Stimulated activated CD8-positive, alpha-beta memory T cell treated with anti-CD3 and anti-CD28 coated beads, Interleukin-7, amount 100 ng/mL, for 1 hour (primary cell): ENCODE measurements around the gene SOBP.
"Not testable (repeated sequence)": the region's sequence is repeated elsewhere in the genome, so short reads cannot be mapped to it uniquely, and the experiment has no call there.

Experiments
- DNase-seq, 2 donors: peaks; one replicate each; pipeline ENCODE4 v3.0.0-alpha.2; 2020; ENCODE audit warnings: low read depth in 2 of 2

Gene SOBP, protein sequence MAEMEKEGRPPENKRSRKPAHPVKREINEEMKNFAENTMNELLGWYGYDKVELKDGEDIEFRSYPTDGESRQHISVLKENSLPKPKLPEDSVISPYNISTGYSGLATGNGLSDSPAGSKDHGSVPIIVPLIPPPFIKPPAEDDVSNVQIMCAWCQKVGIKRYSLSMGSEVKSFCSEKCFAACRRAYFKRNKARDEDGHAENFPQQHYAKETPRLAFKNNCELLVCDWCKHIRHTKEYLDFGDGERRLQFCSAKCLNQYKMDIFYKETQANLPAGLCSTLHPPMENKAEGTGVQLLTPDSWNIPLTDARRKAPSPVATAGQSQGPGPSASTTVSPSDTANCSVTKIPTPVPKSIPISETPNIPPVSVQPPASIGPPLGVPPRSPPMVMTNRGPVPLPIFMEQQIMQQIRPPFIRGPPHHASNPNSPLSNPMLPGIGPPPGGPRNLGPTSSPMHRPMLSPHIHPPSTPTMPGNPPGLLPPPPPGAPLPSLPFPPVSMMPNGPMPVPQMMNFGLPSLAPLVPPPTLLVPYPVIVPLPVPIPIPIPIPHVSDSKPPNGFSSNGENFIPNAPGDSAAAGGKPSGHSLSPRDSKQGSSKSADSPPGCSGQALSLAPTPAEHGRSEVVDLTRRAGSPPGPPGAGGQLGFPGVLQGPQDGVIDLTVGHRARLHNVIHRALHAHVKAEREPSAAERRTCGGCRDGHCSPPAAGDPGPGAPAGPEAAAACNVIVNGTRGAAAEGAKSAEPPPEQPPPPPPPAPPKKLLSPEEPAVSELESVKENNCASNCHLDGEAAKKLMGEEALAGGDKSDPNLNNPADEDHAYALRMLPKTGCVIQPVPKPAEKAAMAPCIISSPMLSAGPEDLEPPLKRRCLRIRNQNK

DNA sequence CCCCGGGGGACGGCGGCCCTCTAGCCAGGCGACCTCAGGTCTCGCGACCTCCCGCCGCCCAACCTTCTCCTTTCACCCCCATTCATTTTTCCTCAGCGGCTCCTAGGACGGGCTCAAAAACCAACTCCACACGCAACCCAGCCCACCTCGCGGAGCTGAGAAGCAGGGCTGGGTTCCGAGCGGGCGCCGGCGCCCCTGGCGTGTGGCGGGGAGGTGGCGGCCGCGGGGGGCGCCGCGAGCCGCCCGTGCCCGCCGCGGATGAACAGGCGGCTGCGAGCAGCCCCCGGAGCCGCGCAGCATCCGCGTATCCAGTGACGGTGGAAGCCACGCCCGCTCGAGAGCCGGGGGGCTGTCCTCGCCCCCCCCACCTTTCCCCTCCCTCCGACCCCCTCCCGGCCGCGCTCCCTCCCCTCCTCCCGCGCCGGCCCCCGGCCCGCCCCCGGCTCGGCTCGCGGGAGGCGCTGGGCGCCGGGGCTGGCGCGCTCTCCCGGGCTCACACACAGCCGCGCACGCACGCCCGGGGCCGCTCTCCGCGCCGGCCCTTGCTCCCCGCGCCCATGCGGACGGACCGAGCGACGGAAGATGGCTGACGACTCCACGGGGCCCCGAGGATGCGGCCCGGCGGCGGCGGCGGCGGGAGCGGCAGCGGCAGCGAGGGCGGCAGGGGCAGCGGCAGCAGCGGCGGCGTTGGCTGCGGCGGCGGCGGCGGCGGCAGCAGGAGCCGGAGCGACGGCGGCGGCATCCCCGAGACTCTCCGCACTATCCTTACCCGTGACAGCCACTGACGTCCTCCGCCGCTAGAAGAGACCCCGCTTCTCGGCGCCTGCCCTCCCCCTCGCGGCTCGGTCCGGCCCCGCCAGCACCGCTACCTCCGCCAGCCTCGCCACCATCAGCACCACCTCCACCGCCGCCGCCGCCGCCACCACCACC, at the start of gene SOBP:
Gene SOBP (plus strand): TSS at position 482 of the 930 bp plus-strand sequence. CDS start 500 bp downstream, outside the sequence.
- no peak for DNase-seq

DNA sequence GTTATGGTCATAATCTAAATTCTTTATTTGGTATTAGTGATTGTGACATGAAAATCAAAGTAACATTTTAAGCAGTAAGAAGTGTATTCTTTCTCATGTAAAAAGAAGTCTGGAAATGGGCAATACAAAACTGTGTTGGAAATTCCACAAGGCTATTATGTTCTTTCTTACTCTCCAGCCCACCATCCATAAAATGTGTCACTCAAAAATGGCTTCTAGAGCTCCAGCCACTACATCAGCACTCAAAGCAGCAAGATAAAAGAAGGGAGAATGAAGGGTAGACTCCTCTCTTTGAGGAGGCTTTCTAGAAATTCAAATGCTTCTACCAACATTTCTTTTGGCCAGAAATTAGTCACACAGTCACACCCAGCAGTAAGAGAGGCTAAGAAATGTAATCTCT, 49.0 kb upstream of the SOBP start:
- DNase-seq = no peak

DNA sequence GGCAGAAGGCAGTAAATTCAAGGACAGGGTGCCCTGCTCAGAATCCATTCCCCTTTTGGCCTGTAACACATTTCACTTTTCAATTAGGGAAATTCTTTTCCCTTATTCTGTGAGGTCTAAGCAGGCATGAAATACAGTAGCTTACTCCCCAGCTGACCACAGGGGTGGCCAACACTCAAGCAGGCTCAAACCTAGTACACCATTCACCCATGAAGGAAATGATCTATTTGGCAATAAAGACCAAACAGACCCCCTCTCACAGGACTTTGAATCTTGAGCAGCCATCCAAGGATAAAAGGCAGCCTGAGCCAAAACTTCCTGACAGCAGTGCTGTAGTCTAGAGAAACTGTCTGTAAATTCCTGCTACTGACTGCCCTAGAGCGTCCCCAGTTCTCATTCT, 48.2 kb upstream of the SOBP start:
- no peak for DNase-seq

DNA sequence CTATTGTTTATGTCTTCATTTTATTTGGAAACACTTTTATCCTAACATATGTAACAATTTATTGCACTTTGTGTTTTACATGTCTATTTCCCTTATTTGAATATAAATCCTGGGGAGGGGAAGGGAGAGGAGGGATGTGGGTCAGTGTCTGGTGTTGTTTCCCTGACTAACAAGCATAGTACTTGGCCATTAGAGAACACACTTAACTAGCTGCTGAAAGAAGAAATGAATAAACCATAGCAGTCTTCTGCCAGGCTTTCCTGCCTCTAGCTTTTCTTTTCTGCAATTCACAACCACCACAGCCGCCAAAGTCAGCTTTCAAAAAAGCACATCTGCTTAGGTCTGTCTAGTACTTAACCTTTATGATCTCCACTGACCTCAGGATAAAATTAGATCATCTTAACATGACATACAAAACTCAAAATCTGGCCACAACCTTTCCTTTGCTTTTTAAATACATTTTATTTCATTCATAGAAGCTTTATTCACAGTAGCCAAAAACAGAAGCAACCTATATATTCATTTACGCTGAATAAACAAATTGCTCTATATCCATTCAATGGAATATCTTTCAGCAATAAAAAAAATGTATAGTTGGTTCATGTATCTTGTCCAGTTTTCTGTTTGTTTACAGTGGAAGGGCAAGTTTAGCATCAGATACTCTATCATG, 46.8 kb upstream of the SOBP start:
- DNase-seq = no peak

DNA sequence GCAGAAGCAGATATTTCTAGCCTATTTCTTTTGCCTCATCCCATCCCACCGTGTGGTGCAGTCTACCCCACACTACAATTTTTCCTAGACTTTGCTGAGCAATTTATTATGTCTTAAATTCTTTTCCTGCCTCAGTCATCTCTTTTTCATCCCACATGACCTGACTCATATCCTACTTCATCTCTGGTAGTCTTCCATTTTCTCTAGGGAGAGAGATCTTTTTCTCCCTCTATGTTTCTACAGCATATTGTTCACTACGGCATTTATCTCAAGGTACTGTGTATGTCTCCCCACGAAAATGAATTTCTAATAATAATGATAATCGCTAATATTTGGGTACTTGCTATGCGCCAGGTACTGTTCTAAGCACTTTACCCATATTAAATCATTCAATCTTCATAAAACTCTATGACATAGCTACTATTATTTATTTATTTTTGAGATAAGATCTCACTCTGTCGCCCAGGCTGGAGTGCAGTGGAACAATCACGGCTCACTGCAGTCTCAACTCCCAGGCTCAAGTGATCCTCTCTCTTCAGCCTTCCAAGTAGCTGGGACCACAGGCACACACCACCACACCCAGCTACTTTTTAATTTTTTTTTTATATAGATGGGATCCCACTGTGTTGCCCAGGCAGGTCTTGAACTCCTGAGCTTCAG, 46.2 kb upstream of the SOBP start:
- DNase-seq = no peak

DNA sequence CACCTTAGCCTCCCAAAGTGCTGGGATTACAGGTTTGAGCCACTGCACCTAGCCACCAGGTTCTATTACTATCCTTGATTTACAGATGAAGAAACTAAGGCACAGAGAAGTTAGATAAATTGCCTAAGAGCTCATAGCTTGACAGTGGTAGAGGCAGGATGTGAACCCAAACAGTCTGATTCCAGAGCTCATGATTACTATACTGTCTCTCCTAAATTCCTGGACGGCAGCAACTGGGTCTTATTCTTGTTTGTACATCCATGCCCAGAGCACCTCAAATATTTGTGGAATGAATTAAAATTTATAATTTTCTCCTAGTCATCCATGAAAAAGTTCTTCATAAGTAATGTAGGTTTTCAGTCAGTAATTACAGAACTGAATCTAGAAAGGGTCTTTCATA, 45.6 kb upstream of the SOBP start:
- no peak for DNase-seq

DNA sequence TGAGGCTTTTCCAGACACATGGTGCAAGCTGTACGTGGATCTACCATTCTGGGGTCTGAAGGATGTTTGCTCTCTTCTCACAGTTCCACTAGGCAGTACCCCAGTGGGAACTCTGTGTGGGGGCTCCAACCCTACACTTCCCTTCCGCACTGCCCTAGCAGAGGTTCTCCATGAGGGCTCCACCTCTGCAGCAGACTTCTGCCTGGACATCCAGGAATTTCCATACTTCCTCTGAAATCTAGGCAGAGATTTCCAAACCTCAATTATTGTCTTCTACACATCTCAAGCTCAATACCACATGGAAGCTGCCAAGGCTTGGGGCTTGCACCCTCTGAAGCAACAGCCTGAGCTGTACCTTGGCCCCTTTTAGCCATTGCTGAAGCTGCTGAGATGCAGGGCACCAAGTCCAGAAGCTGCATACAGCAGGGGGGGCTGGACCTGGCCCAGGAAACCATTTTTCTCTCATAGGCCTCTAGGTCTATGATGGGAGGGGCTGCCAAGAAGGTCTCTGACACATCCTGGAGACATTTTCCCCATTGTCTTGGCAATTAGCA, 42.2 kb upstream of the SOBP start:
- DNase-seq = no peak

DNA sequence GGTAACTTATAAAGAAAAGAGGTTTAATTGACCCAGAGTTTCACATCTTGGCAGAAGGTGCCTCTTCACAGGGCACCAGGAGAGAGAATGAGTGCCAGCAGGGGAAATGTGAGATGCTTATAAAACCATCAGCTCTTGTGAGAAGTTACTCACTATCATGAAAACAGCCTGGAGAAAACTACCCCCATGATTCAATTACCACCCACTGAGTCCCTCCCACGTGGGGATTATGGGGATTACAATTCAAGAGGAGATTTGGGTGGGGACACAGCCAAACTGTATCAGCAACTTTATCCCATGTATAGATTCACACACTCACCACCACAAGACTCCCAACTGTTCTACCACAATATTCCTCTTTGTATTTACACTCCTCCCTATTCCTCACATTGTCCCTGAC, 41.1 kb upstream of the SOBP start:
- no peak for DNase-seq

DNA sequence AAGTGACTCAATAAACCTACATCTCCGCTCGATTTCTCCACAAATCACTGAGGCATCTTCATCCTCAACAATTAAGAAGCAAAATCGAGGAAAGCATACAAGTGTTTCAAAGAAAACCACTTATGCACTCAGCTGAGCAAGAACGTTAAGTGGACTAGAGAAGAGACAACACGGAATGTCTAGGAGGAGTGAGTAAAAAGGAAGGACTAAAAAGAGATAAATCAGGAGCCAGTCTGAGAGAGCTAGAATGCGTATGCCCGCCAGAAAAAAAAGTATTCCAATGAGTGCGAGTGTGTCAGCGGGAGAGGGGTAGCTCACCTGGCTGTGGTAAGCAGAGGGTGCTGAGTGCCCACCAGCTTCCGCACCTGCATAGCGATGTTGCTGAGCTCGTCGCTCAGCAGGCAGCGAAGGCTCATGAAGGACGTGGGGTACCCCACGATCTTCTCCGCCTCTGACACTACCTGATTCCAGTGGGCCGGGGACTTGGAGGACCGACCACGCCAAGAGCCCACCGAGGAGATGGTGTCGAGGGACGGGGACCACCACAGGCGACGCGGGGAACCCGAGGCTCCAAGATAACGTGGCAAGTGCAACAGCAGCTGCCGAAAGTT, 31.1 kb upstream of the SOBP start:
- peak in 1 of 2 donors; percentile 4 for DNase-seq

DNA sequence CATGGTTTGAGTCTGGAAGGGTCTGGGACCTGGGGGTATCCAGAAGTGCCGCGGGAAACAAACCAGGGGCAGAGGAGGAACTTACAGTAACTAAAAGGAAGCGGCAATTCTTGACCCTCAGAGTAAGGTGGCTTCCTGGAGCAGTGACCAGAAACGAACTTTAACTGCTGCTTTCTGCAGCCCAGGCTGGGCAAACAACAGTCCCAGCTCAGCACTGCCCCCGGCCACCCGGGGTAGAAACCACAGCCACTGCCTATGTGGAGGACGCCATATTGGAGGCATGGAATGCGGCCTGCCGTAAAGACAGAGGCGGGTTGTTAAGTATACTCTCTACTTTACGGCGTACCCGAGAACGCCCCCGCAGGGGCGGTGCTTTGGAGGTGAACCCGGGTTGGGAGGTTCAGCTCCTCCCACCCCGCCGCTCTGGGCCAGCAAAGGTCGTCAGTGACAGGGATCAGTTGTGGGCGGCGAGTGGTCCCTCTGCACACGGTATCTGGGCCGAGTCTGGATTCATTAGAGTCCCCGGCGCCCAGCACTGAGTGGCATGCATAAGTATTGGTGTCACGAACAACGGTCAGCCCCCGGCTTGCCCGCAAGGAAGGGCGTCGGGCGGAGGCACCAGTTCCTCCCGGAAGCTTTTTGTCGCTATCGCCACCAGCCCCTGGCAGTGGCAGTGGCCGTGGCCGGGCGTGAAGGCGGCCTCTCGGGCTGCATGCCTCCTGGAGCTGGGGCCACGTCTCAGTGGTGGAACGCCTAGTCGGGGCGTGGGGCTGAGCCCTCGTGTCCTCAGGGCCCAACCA, 30.4 kb upstream of the SOBP start, which contains the start of gene PDSS2:
Gene PDSS2 (minus strand): TSS at position 282 of the 800 bp plus-strand sequence. CDS start 279 bp downstream, at position 3.
- peak; percentile 94 to 96 for DNase-seq

DNA sequence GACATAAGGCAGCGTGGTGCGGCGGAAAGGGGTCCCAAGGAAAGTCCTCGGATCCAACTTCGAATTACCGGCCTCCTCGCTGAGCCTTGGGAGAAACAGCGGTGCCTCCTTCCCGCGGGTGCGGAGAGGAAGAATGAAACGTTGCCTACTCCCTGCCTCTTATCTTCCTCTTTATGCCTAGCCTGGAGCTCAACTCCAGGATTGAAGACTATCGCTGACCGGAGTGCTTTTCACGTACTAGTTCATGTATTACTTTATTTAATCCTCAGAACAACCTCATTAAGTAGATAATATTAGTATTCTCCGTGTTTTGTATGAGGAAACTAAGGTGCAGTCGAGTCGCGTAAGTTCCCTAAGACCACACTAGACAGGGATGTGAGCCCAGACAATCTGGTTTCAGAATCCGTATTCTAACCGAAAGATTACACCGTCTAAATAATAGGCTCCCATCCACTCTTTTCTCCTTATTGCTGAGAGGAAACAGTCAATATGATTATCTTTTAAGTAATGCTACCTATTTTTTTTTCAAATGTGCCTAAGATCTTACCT, 29.8 kb upstream of the SOBP start:
- DNase-seq = no peak

DNA sequence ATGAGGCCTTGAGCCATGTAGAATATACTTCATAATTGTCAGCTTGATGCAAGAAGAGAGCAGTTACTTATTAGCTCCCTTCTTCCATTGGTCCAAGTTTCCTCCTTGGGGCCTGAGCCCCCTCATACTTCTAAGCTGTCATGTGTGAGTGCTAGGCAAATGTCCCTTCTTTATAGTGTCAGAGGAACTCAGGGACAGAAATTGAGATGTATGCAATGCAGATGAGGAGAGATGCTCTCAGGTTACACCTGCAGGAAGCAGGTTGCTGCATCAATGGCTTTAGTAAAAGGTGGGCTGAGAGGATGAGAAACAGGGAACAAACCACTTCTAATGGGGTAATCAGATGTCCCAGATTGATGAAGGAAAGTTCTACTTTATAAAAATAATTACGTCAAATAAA, 23.9 kb upstream of the SOBP start:
- DNase-seq = no peak

DNA sequence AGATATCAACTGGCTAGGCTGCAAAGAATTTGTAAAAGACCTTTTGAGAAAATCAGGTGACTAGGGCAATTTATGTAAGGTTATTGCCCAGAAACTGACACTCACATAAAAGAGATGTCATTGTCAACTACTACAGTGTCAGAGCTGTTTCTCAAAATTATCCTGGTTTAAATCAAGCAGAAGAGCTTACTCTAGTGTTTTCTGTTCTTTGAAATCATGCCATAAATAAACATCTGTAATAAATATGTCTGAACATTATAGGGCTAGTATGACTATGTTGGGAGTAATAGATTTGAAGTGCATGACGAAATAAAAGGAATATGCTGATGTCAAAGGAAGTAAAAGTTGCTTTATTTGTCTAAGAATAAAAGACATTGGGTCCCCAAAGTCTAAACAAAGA, 19.6 kb upstream of the SOBP start:
- no peak for DNase-seq

DNA sequence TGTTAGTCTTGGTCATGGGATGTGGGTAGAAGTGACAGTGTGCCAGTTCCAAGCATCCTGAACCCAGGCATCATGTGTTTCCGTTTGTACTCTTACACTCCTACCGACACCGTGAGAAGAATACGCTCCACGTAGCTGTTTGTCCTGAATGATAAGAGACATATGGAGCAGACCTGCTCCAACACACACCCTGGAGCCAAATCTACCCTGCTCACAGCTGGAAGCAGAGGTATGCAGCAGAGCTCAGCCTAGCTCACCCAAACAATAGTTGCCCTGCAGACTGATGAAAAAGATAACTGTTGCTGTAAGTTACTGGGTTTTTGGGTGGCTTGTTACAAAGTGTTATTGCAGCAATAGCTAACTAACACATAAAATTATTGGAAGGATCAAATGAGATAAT, 16.3 kb upstream of the SOBP start:
- no peak for DNase-seq

DNA sequence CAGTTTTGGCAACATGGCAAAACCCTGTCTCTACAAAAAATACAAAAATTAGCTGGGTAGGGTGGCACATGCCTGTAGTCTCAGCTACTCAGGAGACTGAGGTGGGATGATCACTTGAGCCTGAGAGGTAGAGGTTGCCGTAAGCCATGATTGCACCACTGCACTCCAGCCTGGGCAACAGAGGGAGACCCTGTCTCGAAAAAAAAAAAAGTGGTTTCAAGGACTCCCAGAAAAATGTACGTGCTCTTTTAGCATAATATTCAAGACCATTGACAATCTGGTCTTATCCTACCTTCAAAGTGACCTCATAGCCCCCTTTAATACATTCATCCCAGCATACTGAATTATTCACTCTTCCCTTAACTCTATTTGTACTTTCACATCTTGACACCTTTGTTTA, 14.6 kb upstream of the SOBP start:
- not testable (repeated sequence) for DNase-seq

DNA sequence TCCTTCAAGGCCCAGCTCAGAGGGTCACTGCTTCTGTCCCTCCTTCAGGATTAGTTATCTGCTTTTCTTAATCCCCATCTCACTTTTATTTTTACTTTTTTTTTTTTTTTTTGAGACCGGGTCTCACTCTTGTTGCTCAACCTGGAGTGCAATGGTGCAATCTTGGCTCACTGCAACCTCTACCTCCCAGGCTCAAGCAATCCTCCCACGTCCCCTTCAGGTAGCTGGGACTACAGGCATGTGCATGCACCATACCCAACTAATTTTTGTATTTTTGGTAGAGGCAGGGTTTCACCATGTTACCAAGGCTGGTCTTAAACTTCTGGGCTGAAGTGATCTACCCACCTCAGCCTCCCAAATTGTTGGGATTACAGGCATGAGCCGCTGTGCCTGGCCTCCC, 14.1 kb upstream of the SOBP start:
- not testable (repeated sequence) for DNase-seq

DNA sequence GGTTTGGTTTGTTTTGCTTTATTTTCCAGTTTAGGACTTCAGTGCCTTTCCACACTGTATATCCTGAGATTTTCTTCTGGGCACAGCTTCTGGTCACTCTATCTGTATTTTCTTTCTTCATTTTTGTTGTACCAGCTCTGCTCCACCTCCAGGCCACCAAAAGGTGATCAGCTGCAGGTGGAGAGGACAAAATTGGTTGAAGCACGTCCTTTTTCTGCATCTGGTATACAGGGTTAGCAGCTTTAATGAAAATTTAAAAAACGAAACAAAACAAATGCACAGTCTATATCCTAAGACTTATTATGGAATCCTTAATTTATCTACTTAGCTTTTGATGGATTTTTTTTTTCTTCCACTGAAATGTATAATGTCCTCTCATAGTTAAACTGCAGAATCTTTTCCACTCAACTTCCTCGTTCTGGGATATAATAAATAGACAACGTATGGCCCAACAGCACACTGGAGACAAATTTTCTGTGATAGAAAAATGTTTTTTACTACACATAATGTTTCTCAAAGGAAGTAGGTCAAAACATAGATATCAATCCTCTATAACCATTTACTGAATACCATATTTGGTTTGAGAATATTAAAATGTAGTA, 10.7 kb upstream of the SOBP start:
- DNase-seq = no peak

DNA sequence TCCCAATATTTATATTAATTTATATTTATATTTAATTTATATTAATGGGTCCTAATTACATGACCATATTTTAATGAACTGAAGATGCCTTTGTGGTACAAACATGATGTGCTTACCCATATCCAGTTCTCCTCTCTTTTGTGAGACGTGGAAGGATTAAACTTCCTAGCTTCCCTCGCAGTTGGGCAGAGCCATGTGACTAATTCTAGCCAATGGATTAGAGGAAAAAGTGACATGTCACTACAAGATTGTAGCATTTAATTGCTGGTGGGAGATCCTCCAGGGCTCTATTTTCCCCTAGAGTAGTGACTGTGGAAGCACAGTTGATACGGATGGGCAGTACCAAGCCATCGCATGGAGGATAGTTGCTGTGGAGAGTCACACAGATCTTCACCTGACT, 4.8 kb upstream of the SOBP start:
- DNase-seq = no peak
